Spleen (tissue), 11 donors: ENCODE results near the gene FAM174B. TPM values are rescaled to one million over a fixed set of nuclear protein-coding genes. Genes with fewer than 3 reads are reported as not detected.

Experiments
- DNase-seq: peaks from one replicate; pipeline ENCODE4 v3.0.0-alpha.2; 2020
- H3K27ac ChIP-seq, 8 donors: fragments of 200-600 bp; sonication (generic) in 7 of 8; 1 replicate in 4 of 8; 2 replicates in 4 of 8; pipeline versions ENCODE4 v1.5.0 to v1.8.0; 2016 to 2021; ENCODE audit warnings: inconsistent platforms in 4 of 8, mild to moderate bottlenecking in 4 of 8, moderate library complexity in 1 of 8
- H3K27me3 ChIP-seq, 7 donors: fragments of 200-600 bp; sonication (generic) in 6 of 7; replicated peaks in 1 of 7; 1 replicate in 4 of 7; 2 replicates in 3 of 7; pipeline versions ENCODE4 v1.5.0 to v1.8.0; 2016 to 2021; ENCODE audit warnings: inconsistent platforms in 3 of 7, mild to moderate bottlenecking in 1 of 7
- H3K36me3 ChIP-seq, 6 donors: fragments of 200-600 bp; sonication (generic) in 5 of 6; 1 replicate in 4 of 6; 2 replicates in 2 of 6; pipeline versions ENCODE4 v1.5.0 to v1.8.0; 2016 to 2021; ENCODE audit warnings: inconsistent platforms in 2 of 6
- H3K4me1 ChIP-seq, 6 donors: fragments of 200-600 bp; sonication (generic) in 5 of 6; 1 replicate in 3 of 6; 2 replicates in 3 of 6; pipeline versions ENCODE4 v1.5.0 to v1.8.0; 2016 to 2021; ENCODE audit warnings: inconsistent platforms in 3 of 6
- H3K4me3 ChIP-seq, 8 donors: fragments of 200-600 bp; sonication (generic) in 7 of 8; 1 replicate in 4 of 8; 2 replicates in 4 of 8; pipeline versions ENCODE4 v1.5.0 to v1.8.0; 2016 to 2021; ENCODE audit warnings: inconsistent platforms in 4 of 8, mild to moderate bottlenecking in 4 of 8, moderate library complexity in 2 of 8
- H3K9me3 ChIP-seq, 8 donors: fragments of 200-600 bp; sonication (generic) in 7 of 8; 1 replicate in 4 of 8; 2 replicates in 4 of 8; pipeline versions ENCODE4 v1.5.0 to v1.8.0; 2016 to 2021; ENCODE audit warnings: inconsistent platforms in 4 of 8
- POLR2A ChIP-seq, 3 donors: fragments of 450-650 bp; IDR thresholded peaks; one replicate each; pipeline ENCODE4 v1.5.1; 2017; ENCODE audit warnings: antibody characterized with exemption in 3 of 3, mild to moderate bottlenecking in 1 of 3
- POLR2AphosphoS5 ChIP-seq, 3 donors: sonication (generic); formaldehyde crosslinking; IDR thresholded peaks; one replicate each; pipeline ENCODE4 v1.5.1; 2017; ENCODE audit warnings: antibody characterized with exemption in 3 of 3
- WGBS, 5 donors: extraction: QIAGEN DNeasy Blood & Tissue Kit in 3 of 5; methylation state at CpG; one replicate each; pipeline versions ENCODE4 v1.1.5 to v1.1.7; 2013 to 2018; 5-methylcytosine and 5-hydroxymethylcytosine counted together
- intact Hi-C: fragments of 100-400 bp; cut with DNase I; formaldehyde crosslinking; loops from one replicate; pipeline ENCODE4 v1.15.0; 2023; ENCODE audit warnings: low total_unique reads
- polyA plus RNA-seq, 3 donors: library from polyadenylated mRNA; stranded (reverse); fragments of 200-250 nt; gene quantifications; one replicate each; pipeline ENCODE4 v1.2.1, GENCODE V29; 2013
- total RNA-seq, 7 donors: library from RNA; depleted of rRNA in 3 of 7; stranded (reverse); fragments of >200 nt in 3 of 7; fragmentation: NEBNext Ultra II Directional in 4 of 7; extraction: Animal tissue kit (Norgen Biotek cat#: 25700) in 4 of 7; gene quantifications; one replicate each; pipeline versions ENCODE4 v1.1.0 to v1.2.1, GENCODE V29; 2016 to 2021
- TF ChIP-seq, protein P1 (sequence below), 11 experiments: fragments of 200-600 bp in 7 of 11; fragments of 450-650 bp in 4 of 11; sonication (generic) in 4 of 11; IDR thresholded peaks in 8 of 11; conservative IDR thresholded peaks in 3 of 11; 1 replicate in 7 of 11; 2 replicates in 4 of 11; pipeline versions ENCODE4 v1.4.0 to v1.8.0; 2016 to 2021; ENCODE audit warnings: antibody characterized with exemption in 11 of 11, inconsistent platforms in 4 of 11, mild to moderate bottlenecking in 1 of 11
- donor health status: healthy with polysubstance abuse.
- donor health status: DM: no; HTN: no; CAD: no; lungs with moderate emphysema.
- donor health status: DM: no; HTN: no; CAD: no.
- donor health status: Bipolar disorder and iron deficiency.
- donor health status: healthy.
- donor health status: DM: no; HTN: no; CAD: no.
- donor health status: DM: yes; HTN: yes; CAD: no.

FAM174B gene
- total and polyA plus RNA-seq, 10 donors, result 2.1 to 17.9 (median 8.8) TPM

DNA sequence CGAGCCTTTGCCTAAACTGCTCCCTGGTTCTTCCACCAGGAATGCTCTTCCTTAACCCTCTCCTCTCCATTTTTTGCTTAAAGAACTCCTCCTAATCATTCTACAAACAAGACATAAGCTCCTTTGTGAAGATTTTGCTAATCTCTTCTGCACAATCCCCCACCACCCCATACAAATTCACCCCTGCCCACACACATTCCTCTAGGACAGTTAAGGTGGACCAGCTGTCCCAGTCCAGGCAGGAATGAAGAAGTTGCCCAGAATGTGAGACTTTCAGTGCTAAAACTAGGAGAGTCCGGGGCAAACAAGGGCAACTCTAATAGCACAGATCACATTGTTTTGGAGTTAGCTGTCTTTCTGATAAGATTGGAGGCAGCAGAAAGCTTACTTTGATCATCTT, 13.9 kb upstream of the FAM174B start:
- no peaks in the 10 kb centered on the region for H3K27me3 ChIP-seq
- no peaks in the 10 kb centered on the region for H3K36me3 ChIP-seq
- DNase-seq, result no peak
- no peak overlapping the region for H3K27ac ChIP-seq
- no peaks in the 10 kb centered on the region for H3K9me3 ChIP-seq
- H3K4me1 ChIP-seq, result peaks cover 0 to 16% (median under 1%) of the 10 kb centered on the region in 6 donors
- TF ChIP-seq POLR2A (IDR thresholded peaks at IDR 0.05) (no peak), POLR2AphosphoS5 (IDR thresholded peaks at IDR 0.05) (no peak)
- TF ChIP-seq, protein P1, sequence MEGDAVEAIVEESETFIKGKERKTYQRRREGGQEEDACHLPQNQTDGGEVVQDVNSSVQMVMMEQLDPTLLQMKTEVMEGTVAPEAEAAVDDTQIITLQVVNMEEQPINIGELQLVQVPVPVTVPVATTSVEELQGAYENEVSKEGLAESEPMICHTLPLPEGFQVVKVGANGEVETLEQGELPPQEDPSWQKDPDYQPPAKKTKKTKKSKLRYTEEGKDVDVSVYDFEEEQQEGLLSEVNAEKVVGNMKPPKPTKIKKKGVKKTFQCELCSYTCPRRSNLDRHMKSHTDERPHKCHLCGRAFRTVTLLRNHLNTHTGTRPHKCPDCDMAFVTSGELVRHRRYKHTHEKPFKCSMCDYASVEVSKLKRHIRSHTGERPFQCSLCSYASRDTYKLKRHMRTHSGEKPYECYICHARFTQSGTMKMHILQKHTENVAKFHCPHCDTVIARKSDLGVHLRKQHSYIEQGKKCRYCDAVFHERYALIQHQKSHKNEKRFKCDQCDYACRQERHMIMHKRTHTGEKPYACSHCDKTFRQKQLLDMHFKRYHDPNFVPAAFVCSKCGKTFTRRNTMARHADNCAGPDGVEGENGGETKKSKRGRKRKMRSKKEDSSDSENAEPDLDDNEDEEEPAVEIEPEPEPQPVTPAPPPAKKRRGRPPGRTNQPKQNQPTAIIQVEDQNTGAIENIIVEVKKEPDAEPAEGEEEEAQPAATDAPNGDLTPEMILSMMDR (IDR thresholded peaks at IDR 0.05 in 8 of 11, conservative IDR thresholded peaks at IDR 0.05 in 3 of 11), result no peak
- intact Hi-C loops, result no loop called here
- WGBS, 5 donors, result 74 to 89% (median 82%) methylated on average over 2 of the region's 2 CpGs
- no peak overlapping the region for H3K4me3 ChIP-seq

GRCh38 chr15:92668620-92669019, 13.0 kb upstream of the FAM174B start:
- H3K9me3 ChIP-seq, result no peaks in the 10 kb centered on the region
- no peaks in the 10 kb centered on the region for H3K27me3 ChIP-seq
- WGBS, 5 donors, result 78 to 91% (median 83%) methylated on average over 3 of the region's 3 CpGs
- DNase-seq, result no peak
- no peaks in the 10 kb centered on the region for H3K36me3 ChIP-seq
- intact Hi-C loops, result no loop called here
- no peak for TF ChIP-seq POLR2A (IDR thresholded peaks at IDR 0.05)
- TF ChIP-seq, protein P1 (IDR thresholded peaks at IDR 0.05 in 8 of 11, conservative IDR thresholded peaks at IDR 0.05 in 3 of 11), result no peak
- TF ChIP-seq POLR2AphosphoS5 (IDR thresholded peaks at IDR 0.05), result no peak
- peaks cover 0 to 16% (median under 1%) of the 10 kb centered on the region in 6 donors for H3K4me1 ChIP-seq
- H3K27ac ChIP-seq, result no peak overlapping the region
- no peak overlapping the region for H3K4me3 ChIP-seq

DNA sequence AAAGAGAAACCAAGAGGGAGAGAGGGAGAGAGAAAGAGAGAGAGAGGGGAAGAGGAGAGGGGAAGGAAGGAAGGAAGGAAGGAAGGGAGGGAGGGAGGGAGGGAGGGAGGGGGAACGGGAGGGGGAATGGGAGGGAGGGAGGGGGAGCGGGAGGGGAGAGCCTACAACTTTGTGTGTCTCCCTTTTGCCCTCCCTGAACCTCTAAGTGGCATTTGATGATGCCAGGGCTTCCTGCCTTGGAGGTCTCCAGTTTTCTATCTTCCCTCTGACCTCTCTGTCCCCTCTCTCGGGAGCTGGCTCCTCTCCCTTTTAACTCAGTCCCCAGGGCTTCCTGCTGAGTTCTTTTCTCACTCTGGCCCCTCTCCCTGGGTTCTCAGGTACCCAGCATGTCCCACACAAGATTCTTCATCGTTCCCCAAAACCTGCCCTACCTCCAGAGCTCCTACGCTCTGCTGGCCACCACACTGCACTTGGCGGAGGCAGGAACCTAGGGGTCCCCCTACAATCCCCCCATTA, 12.5 kb upstream of the FAM174B start:
- no peaks in the 10 kb centered on the region for H3K9me3 ChIP-seq
- TF ChIP-seq POLR2AphosphoS5 (IDR thresholded peaks at IDR 0.05) (no peak), POLR2A (IDR thresholded peaks at IDR 0.05) (no peak)
- TF ChIP-seq, protein P1 (IDR thresholded peaks at IDR 0.05 in 8 of 11, conservative IDR thresholded peaks at IDR 0.05 in 3 of 11), result no peak
- no peaks in the 10 kb centered on the region for H3K36me3 ChIP-seq
- no peak overlapping the region for H3K4me3 ChIP-seq
- DNase-seq, result no peak
- WGBS, 5 donors, result 55 to 80% (median 58%) methylated on average over 4 to 6 of the region's 6 CpGs
- H3K4me1 ChIP-seq, result peaks cover 0 to 16% (median under 1%) of the 10 kb centered on the region in 6 donors
- H3K27me3 ChIP-seq, result no peaks in the 10 kb centered on the region
- no peak overlapping the region for H3K27ac ChIP-seq
- intact Hi-C loops, result no loop called here

DNA sequence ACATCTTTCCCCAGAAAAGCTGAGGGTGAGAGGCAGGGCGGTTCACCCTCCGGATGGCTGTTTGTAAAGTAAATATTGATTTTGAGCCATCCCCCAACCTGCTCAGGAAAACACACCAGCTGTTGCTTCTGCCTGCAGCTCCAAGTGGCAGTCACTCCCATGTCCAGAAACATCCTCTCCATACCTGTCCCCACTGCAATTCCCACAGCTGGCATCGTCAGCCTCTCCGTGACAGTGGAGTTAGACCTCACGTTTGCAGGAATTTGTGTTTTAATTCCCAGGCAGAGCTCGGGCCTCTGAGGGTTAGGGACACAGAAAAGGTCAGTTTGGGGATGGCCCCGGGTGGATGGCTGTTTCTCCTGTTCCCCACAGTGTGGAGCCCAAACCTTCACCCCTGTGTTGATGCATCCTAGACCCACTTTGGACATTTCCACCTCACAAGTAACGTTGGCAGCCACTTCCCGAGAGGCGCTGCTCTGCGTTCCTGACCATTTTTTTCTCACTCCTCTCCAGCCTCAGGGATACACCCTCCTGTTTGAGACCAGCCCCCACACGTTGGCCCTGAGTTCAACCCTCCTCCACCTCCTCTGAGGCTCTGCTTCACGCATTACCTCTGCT, 11.8 kb upstream of the FAM174B start:
- H3K4me1 ChIP-seq, result peaks cover 0 to 16% (median under 1%) of the 10 kb centered on the region in 6 donors
- no peak overlapping the region for H3K4me3 ChIP-seq
- H3K27ac ChIP-seq, result no peak overlapping the region
- intact Hi-C loops, result no loop called here
- WGBS, 5 donors, result 63 to 74% (median 67%) methylated on average over 13 of the region's 13 CpGs
- no peaks in the 10 kb centered on the region for H3K27me3 ChIP-seq
- H3K9me3 ChIP-seq, result no peaks in the 10 kb centered on the region
- no peaks in the 10 kb centered on the region for H3K36me3 ChIP-seq
- DNase-seq, result no peak
- TF ChIP-seq POLR2AphosphoS5 (IDR thresholded peaks at IDR 0.05) (no peak), POLR2A (IDR thresholded peaks at IDR 0.05) (no peak)
- TF ChIP-seq, protein P1 (IDR thresholded peaks at IDR 0.05 in 8 of 11, conservative IDR thresholded peaks at IDR 0.05 in 3 of 11), result no peak
